ENCODE results near the gene PTMS. TPM values are rescaled to one million over a fixed set of nuclear protein-coding genes. Genes with fewer than 3 reads are reported as not detected.
A peak's percentile ranks its signal among the peaks of the same experiment; 100 is the strongest.

The PTMS gene
- total RNA-seq, 1 experiment from 2014 or later, result 422 TPM

DNA sequence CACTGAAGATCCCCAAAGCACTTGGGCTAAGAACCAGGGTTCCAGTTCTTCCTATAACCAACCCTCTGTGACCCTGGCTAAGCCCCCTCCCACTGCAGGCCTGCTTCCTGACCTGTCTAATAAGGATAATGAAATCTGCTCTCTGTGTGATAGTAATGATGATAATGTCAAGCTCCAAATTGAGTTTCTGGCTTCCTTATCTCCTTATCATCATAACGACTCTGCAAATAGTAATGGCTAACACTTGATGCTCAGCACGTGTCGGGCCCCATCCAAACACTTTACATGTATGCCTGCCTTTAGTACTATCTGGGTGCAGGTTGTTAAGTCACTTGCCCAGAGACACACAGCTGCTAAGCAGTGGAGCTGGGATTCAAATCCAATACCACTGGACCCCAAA lies 50.4 kb downstream of the PTMS start:
- Mint-ChIP-seq H3K9me3 (peaks cover 0 to 2% of the 10 kb centered on the region in 2 experiments; a peak in 1 of 5 replicates), H3K27ac (peak overlapping the region in 1 of 3 experiments; percentile 37; a peak in 1 of 7 replicates), H3K4me3 (no peak overlapping the region), H3K27me3 (ENCODE audit: low read depth) (peaks cover 60% of the 10 kb centered on the region), H3K36me3 (ENCODE audit: insufficient read depth in 1 of 3, low read depth in 3 of 3) (peaks cover 0 to 3% (median 0%) of the 10 kb centered on the region in 3 experiments; a peak in 1 of 7 replicates), H3K4me1 (peaks cover 36% of the 10 kb centered on the region in 2 experiments)
- Histone ChIP-seq H4K20me1 (ENCODE audit: control insufficient read depth, insufficient read depth, insufficient read length) (no peaks in the 10 kb centered on the region), H2BK120ac (ENCODE audit: low read depth, low read length, poor library complexity, severe bottlenecking) (no peak overlapping the region), H3K27me3 (ENCODE audit: insufficient read depth, low read length) (peaks cover 4% of the 10 kb centered on the region; the same call in 1 of the 2 replicates), H2BK12ac (ENCODE audit: insufficient read length, low read depth, low read length) (no peak overlapping the region), H3K79me1 (ENCODE audit: insufficient read depth, low read depth, low read length, poor library complexity, severe bottlenecking) (no peaks in the 10 kb centered on the region), H2BK20ac (ENCODE audit: low read depth, low read length, poor library complexity, severe bottlenecking) (no peak overlapping the region), H3K9me3 (ENCODE audit: control insufficient read depth, low read depth, low read length) (no peaks in the 10 kb centered on the region), H3K4me2 (ENCODE audit: insufficient read depth, insufficient read length, low read length) (no peak overlapping the region), H4K8ac (replicated peaks; ENCODE audit: insufficient read length, low read depth, low read length) (no peak overlapping the region), H3K23me2 (ENCODE audit: insufficient read length, low read depth, low read length, poor library complexity, severe bottlenecking) (peaks cover 3% of the 10 kb centered on the region), H3K4ac (ENCODE audit: low read depth, low read length) (no peak overlapping the region), H3K79me2 (ENCODE audit: insufficient read depth, low read length) (no peaks in the 10 kb centered on the region), H3K4me1 (ENCODE audit: insufficient read depth, low read length) (peaks cover 7% of the 10 kb centered on the region; the same call in 1 of the 2 replicates), H3K14ac (ENCODE audit: insufficient read depth, low read length) (no peak overlapping the region), H4K91ac (ENCODE audit: insufficient read length, low read depth, low read length) (no peak overlapping the region), H3K56ac (ENCODE audit: insufficient read length, low read depth, low read length) (no peak overlapping the region), H3K18ac (ENCODE audit: insufficient read length, low read depth, low read length) (no peak overlapping the region), H2AK5ac (ENCODE audit: insufficient read length, low read length) (no peak overlapping the region), H4K5ac (ENCODE audit: insufficient read length, low read depth, low read length) (no peak overlapping the region), H3K27ac (ENCODE audit: insufficient read length, low read depth, low read length) (no peak overlapping the region), H3K23ac (ENCODE audit: insufficient read length, low read depth, low read length) (no peak overlapping the region), H3T11ph (ENCODE audit: low read length) (no peak overlapping the region), H3K9ac (ENCODE audit: extremely low read depth, insufficient read length, low read length) (no peak overlapping the region), H2AFZ (ENCODE audit: low read length) (no peak overlapping the region), H2BK5ac (ENCODE audit: insufficient read length, low read length) (no peak overlapping the region), H2BK15ac (ENCODE audit: low read depth, low read length) (no peak overlapping the region)
- no CpG with 5 or more reads among the region's 3 CpGs for WGBS (ENCODE audit: extremely low coverage, insufficient read length, low lambda C conversion rate)
- no peak for TF ChIP-seq CTCF (conservative IDR thresholded peaks at IDR 0.05)
- DNase-seq, result no peak
